Skeletal muscle cell (primary cell): ENCODE data around the gene RAI14.

ENCODE experiments used
- DNase-seq: peaks from one replicate; pipeline ENCODE4 v3.0.0-alpha.2; 2010; ENCODE audit warnings: low read depth
- H3K4me3 ChIP-seq: 2 replicates; pipeline ENCODE4 v1.5.1; 2011; ENCODE audit warnings: low read depth, mild to moderate bottlenecking, control low read depth, low read length, moderate library complexity

The RAI14 gene

DNA sequence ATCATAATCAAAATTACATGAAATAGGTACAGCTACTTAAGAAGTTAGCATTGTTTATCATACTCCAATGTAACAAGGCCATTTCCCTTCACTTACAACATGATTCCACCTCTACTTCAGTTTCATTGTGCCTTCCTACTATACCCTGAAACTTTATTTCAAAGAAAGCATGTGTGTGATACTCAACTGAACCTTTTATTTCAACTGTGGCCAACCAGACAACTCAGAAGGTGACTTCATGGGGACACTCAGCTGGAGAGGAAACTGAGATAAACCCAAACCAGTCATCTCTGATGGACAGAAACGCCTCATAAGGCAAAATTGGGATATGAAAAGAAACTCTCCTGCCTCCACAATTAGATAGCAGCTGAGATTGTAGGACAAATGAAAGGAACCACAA, 177.0 kb downstream of the RAI14 start:
- no peak overlapping the region for H3K4me3 ChIP-seq
- DNase-seq, result no peak

DNA sequence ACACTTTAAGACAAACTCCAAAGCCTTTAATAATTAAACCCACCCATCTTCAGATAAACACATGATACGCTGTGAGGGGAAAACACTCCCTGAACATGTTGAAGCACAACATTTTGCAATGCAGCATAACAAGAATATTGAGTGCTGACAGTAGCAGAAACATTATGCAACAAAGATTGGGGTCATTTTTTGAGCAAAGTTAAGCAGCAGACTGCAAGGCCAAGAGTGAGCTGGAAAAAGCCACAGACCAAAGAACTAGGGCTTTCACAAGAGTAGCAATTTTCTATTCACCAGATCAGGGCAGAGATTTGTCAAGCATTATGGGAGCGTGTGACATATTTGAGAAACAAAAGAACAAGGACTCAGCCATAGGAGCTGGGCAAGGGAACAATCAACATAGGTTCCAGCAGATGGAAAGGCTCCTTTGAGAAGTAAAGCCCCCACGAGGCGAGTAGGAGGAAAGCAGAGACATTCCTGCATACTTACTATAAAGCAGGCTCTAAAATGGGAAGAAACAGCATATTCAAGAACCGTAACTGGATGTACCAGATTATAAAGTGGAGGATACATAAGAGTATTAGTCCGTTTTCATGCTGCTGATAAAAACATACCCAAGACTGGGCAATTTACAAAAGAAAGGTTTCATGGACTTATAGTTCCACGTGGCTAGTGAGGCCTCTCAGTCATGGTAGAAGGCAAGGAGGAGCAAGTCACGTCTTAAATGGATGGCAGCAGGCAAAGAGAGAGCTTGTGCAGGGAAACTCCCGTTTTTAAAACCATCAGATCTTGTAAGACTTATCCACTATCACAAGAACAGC, 178.1 kb downstream of the RAI14 start:
- no peak for DNase-seq
- H3K4me3 ChIP-seq, result no peak overlapping the region

DNA sequence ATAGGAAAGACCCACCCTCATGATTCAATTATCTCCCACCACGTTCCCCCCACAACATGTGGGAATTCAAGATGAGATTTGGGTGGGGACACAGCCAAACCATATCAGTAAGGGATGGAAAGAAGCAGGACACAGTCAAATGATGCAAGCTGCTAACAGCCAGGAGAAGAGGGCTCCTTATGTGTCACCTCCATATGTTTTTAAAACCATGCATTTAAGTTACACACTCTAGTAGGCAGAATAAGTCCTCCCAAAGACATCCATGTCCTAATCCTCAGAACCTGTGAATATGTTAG, 178.6 kb downstream of the RAI14 start:
- H3K4me3 ChIP-seq, result no peak overlapping the region
- DNase-seq, result no peak

DNA sequence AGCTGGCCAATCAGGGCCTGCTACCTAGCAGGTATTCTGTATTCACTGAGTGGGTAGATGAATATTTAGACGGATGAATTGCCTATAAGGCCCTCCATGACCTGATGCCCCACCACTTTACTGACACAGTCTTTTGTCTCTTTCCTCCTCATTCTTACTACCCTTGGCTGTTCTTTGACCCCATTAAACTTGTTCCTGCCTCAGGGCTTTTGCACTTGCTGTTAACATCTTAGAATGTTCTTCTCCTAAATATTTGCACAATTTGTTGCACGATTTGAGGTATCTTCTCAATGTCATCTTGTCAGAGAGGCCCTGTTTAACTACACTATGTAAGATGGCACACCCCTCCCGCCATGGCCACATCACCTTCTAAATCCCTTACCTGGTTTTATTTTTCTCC, 179.5 kb downstream of the RAI14 start:
- no peak for DNase-seq
- no peak overlapping the region for H3K4me3 ChIP-seq

DNA sequence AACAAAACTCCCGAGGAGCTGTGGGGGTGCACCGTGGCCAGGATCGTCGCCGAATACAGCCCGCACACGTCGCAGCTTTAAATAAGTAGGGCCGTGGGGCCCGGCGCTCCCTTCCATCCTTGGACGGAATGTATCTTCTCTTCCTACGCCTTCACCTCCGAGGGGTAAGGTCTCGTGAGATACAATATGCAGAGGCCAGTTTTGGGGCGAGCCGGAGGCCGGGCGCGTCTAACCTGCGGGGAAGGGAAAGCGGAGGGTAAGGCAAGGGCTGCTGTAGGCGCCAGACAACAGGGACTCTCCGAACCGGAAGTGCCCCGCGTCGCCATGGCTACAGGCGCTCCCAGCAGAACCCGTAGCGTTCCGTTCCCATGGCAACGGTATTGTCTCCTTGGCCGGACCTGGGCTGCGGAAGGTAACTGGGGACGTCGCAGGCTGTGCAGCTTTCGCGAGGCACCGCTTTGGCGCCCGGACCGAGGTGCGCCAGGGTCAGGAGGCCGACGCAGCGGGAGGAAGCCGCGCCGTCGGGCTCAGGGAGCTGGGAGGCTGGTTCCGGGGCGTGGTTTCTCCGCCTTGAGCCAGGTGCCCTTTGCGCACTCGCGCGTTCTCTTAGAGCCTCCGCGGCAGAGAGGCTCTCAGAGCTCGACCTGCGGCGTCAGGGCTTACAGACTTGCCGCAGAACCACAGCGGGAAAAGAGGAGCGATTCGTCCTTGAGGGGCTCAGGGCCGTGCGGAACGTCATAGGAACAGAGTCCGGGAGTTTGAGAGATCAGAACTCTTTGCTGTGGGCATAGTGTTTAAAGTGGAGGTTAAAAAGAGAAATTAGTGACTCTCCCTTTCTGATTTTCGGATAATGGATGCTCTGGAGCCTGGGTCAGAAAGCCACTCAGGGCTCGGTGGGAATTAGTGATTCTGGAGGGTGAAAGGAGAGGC, 182.9 kb downstream of the RAI14 start, which contains the start of gene TTC23L:
Gene TTC23L, plus strand, starts transcription at position 380 of the 930 bp plus-strand sequence. CDS start 1,508 bp downstream, outside the sequence.
- DNase-seq, result peak; percentile 46
- H3K4me3 ChIP-seq, result peak within 1 kb of the TSS; percentile 71

DNA sequence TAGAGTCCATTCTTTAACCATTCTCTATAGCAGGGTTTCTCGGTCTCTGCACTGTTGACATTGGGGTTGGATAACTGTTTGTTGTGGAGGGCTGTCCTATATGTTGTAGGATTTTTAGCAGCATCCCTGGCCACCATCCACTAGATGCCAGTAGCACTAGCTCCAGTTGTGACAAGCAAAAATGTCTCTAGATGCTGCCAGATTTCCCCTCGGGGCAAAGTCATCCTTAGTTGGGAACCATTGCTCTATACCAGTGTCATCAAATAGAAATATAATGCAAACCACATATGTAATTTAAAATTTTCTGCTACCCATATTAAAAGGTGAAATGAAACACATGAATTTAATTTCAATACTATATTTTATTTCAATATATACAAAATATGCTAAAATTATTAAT, 185.7 kb downstream of the RAI14 start:
- H3K4me3 ChIP-seq, result no peak overlapping the region
- DNase-seq, result no peak

DNA sequence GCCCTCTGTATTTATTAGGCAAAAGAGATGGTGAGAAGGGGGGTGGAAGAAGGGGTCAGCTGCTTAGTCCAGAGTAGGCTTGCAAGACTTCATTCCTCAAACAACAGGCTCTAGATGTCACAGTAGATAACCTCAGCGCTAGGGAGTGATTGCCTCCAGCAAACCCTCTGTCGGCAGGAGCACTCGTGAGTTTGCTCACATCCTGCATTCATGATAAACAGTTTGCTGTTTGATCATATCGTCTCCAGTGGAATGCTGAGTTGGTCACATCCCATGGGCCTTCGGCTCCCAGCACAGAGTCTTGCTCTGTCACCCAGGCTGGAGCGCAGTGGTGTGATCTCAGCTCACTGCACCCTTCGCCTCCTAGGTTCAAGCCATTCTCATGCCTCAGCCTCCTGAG, 186.4 kb downstream of the RAI14 start:
- no peak overlapping the region for H3K4me3 ChIP-seq
- no peak for DNase-seq

DNA sequence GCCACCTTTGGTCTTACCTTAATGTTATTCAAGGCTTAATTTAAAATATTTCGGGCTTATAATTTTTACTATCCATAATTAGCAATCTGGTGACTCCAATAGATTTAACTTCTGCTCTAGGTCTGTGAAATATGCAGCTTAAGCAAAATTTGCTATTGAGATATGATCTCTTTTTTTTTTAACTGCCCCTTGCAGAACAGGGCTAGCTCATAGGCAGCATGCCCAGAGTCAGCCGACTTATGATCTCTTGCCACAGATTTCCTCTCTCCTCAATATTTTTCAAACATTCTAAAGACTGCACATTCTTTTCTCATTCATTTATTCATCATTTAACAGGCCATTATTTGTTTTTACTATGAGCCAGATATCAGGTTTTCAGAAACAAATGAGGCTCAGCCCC, 187.4 kb downstream of the RAI14 start:
- DNase-seq, result no peak
- no peak overlapping the region for H3K4me3 ChIP-seq

DNA sequence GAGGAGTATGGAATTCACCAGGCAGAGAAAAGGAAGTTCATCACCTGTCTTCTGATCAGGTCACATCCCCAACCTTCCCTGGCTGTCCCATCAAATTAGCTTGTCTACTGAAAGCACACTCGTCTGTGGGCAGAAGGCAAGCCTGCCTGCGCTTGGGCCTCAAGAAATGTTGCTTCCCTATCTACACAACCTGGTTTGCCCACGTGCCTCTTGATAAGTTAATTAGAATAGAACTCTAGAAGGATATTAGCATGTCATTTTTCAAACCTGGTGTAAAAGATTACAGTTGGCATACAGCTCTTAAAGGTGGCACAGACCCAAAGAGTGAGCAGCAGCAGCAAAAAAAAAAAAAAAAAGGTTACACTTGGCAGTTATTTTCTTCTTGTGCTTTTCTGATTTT, 188.0 kb downstream of the RAI14 start:
- no peak for DNase-seq
- no peak overlapping the region for H3K4me3 ChIP-seq

DNA sequence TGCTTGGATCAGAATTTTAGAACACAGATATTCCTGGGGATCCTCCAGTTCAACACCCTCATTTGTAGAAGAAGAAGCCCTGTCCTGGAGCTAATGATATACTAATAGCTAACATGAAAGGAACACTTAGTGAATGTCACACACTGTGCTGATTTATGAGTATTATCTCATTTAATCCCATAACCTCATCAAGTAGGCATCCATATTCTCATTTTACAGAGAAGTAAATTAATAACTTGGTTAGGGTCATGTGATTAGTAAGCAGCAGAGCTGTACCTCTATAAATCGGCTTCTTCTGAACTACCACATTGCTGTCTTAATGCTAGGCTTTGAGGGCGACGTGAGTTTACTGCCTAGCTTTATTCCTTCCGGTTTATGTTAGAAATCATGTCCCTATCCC, 188.9 kb downstream of the RAI14 start:
- H3K4me3 ChIP-seq, result no peak overlapping the region
- DNase-seq, result no peak

DNA sequence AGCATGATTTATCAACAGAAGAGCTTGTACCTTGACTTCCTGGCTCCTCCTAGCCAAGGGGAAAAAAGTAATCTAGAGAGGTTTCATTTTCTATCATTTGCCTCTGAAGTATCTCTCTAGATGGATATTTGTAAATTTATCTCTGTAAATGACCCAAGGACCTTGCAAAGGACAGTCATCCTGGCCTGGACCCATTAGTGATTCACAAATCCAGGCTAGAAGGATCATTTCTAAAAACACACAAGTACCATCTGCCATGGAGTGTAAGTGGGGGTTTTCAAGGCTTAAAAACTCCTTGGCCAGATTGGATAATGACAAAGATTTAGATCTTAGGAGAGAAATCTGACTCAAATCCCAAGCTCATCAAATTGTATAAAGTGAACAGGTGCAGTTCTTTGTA, 190.9 kb downstream of the RAI14 start:
- H3K4me3 ChIP-seq, result no peak overlapping the region
- no peak for DNase-seq

DNA sequence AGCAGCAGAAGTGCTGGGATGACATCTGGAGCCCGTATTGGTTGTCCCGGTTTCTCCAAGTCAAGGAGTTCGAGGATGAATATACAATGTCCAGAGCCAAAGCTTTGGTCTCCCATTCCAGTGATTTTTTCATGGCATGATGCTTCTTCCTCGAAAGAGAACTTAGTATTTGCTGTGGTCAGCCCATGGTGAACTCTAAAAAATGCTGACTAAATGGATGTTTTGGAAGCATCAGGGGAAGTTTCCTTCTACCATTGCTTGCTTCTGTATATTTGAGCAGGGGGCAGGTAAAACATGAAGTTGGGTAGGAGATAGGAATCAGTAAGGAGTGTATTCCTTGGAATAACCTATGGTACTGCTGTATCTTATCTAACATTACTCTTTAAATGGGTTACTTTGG, 191.4 kb downstream of the RAI14 start:
- DNase-seq, result no peak
- H3K4me3 ChIP-seq, result no peak overlapping the region

DNA sequence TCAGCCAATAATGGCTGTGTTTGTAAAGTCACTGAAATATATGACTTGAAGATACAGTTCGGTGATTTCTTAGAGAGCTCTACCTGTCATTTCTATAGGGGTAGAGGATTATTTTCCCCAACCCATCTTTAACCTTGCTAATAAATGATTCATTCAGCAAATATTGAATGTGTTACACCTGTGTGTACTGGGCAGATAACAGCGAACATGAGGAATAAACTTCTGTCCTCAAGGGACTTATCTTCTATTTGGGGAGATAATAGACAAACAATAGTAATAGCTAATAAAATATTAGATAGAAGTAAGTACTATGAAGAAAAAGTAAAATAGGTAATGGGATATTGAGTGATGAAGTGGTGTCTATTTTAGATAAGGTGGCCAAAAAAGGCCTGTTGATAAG, 192.1 kb downstream of the RAI14 start:
- DNase-seq, result no peak
- H3K4me3 ChIP-seq, result no peak overlapping the region

DNA sequence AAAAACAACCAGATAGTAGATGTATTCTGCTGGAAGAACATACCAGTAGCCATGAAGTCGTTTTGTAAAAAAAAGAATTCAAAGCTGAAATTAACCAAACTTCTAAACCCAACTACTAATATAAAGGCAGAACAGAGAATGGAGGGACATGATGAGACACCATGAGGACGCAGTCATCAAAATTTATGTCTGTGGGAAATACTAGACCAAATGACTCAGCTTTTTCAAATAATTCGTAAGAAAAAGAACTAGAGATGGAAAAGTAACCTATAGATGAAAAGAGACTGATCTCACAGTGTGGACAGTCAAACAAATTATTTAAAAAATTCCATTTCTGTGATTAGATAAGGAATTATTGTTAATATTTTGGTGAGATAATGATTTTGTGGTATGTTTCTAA, 193.1 kb downstream of the RAI14 start:
- no peak overlapping the region for H3K4me3 ChIP-seq
- no peak for DNase-seq

DNA sequence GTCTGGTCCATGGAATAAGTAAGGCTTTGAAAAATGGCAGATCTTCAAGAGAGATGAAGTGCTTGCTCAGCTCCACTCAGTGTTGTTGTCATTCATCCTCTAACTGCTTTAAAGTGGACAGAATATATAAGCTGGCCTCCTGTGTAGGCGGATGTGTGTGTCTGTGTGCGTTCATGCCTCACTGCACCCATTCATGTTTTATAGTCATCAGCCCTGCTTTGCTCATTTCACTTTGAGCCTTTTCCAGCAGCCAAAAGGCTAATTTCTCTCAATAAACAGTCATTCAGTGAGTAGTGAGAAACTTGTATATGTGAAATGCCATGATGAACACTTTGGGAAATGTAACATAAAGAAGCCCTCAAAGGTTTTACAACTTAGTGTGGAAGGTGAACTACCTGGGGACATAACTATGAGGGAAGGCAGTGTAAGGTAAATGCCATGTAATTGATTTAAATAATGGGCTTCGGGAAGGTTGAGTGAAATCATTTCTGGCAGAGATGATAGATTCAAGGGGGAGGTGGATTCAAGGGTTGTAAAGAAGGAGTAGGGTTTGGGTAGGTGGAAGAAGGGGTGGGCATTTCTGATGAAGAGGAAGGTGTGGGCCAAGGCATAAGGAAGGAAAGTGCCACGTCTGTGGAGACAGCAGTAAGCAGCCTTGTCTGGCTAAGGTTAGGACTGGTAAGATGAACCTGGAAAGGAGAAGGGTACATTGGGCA, 198.5 kb downstream of the RAI14 start:
- no peak overlapping the region for H3K4me3 ChIP-seq
- no peak for DNase-seq

DNA sequence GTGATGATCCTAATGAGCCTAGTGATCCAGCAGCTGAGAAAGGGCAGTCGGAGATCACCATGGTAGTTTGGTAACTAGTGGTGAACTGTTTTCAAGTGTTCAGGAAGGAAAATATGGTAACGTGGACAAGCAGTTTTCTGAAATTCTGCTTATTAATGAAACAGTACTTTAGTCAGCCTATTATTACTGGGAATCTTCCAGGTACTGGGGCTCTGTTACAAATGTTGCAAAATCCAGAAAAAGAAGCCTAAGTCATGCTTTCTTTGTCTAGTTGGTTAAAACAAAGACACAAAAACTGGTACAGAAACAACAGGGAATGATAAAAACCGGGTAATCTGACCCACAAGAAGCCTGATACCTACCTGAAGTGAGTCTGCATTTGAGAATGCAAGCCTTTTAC, 201.0 kb downstream of the RAI14 start:
- no peak overlapping the region for H3K4me3 ChIP-seq
- DNase-seq, result no peak

DNA sequence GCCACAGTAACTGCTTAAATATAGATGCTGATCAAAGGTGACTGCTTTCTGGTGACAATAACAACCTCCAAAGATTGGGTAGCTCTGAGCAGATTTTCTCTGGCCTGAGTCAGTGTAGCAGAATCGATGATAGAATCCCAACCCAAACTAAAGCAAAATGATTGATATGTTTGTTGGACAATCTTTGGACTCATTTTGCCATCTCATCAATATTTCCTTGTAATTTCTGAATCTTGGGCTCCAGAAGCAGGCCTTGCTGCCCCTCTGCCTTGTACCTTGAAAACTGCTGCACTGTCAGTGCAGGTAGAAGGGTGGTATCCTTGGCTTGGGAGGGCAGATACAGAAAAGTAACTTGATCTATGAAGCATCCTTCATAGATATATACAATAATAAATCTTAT, 201.8 kb downstream of the RAI14 start:
- no peak for DNase-seq
- no peak overlapping the region for H3K4me3 ChIP-seq

DNA sequence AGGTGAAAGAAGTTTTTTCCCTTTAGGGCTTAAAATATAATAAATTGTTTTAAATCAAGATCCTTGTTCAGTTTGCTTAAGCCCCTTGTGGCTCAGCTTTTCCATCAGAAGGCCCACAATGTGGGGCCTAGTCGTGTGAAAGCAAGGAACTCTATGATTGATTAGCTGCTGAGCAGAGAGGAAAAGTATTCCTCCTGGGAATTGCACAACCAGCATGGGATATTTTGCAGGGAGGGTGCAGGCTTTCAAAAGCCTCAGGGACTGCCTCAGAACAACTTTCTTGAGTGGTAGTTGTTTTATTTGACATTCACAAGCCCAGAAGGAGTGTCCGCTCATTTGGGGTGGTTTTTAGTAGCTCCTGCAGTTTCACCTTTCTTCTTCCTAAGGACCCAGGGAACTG, 202.7 kb downstream of the RAI14 start:
- peak; percentile 51 for DNase-seq
- no peak overlapping the region for H3K4me3 ChIP-seq

DNA sequence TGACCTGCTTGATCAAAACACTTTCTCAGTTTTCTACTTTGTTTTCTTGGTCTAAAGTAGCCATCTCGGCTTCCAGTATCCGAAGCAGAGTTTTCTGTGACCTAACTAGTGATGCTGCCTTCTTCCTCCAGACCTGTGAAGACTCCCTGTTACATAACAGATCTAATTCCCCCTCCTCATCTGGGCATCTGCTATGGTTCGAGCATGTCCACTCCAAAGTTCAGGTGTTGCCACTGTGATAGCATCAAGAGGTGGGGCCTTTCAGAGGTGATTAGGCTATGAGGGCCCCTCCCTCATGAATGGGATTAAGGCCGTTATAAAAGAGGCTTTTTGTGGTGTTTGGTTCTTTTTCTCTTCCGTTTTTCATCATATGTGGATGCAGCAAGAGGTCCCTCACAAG, 203.1 kb downstream of the RAI14 start:
- H3K4me3 ChIP-seq, result no peak overlapping the region
- no peak for DNase-seq

DNA sequence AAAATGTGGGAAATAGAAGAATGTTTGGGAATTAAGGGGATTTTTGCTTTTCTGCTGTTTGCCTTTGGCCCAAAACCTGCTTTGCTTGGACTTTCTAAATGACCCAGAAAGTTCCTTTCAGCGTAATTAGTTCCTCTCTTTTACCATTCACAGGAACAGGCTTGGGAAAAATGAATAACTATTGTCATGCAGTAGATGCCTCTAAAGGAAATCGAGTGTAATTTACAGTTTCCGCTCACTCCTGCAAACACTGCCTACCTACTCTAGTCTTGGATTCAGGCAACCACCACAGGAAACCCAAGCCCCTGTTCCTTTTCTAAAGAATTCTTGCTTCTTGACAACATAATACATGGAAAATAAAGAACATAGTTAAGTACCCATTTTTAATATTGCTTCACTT, 207.8 kb downstream of the RAI14 start:
- H3K4me3 ChIP-seq, result no peak overlapping the region
- DNase-seq, result no peak
